ENCODE measurements around the gene OR51B5. TPM values are rescaled to one million over a fixed set of nuclear protein-coding genes. Genes with fewer than 3 reads are reported as not detected.
"Not testable (repeated sequence)": the region's sequence is repeated elsewhere in the genome, so short reads cannot be mapped to it uniquely, and the experiment has no call there.

Gene OR51B5, protein sequence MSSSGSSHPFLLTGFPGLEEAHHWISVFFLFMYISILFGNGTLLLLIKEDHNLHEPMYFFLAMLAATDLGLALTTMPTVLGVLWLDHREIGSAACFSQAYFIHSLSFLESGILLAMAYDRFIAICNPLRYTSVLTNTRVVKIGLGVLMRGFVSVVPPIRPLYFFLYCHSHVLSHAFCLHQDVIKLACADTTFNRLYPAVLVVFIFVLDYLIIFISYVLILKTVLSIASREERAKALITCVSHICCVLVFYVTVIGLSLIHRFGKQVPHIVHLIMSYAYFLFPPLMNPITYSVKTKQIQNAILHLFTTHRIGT
- 1.4 TPM for total RNA-seq

GRCh38 chr11:5343474-5344335 lies at the start of gene OR51B5:
TSS of gene OR51B5 (minus strand) at chr11:5343524. CDS start at chr11:5343524, 0 bp downstream.
- no peak for DNase-seq (ENCODE audit: low spot score)
- intact Hi-C loops (cut with DNase I), result no loop called here
- ATAC-seq, result no peak

- intact Hi-C loops (cut with DNase I), result no loop called here
- no peak for ATAC-seq
- no peak for DNase-seq (ENCODE audit: low spot score)
Observed at GRCh38 chr11:5390210-5390609, 46.9 kb upstream of the OR51B5 start.

DNA sequence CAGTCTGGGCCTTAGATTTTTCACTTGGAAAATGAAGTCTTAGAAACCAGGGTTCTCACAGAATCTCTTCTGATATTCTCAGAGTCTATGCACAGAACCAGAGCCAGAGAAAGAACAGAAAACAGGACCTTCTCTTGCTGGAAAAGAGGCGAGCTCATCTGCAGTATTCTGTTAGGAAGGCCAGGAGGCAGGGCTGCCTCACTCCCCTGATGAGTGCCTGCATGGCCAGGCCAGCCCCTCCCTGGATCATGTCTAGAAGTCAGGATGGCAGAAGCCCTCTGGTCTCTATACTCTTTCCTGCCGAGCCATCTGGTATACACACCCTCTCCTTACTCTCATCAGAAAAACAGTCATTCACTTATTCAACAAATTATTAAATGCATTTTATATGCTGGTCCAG lies 41.0 kb upstream of the OR51B5 start:
- intact Hi-C loops (cut with DNase I), result no loop called here
- no peak for ATAC-seq

DNA sequence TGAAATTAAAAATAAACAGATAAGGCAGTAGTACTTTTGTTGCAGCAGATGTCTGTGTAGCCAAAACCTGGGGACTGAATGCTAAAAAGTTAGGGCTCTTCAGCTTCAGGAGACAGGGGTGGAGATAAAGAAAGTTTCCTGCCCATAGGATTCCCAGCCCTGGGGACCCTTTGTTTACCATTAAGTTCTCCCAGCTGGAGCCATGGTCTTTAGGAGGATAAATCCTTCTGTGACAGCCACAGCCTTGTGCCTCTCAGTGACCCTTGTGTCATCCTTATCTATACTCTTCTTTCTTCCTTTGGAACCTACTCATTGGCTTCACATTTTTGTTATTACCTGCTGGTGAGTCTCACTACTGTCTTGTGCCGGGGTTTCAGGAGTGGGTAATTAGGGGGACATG lies 40.3 kb upstream of the OR51B5 start, which contains the start of gene OR51M1:
Gene OR51M1, plus strand, starts transcription at position 237 of the 400 bp plus-strand sequence. CDS start 5,587 bp downstream, outside the sequence.
- DNase-seq (ENCODE audit: low spot score), result no peak
- intact Hi-C loops (cut with DNase I), result no loop called here
- no peak for ATAC-seq

More for the DNA sequence above, 41.0 kb upstream of the OR51B5 start:
- no peak for DNase-seq (ENCODE audit: low spot score)

DNA sequence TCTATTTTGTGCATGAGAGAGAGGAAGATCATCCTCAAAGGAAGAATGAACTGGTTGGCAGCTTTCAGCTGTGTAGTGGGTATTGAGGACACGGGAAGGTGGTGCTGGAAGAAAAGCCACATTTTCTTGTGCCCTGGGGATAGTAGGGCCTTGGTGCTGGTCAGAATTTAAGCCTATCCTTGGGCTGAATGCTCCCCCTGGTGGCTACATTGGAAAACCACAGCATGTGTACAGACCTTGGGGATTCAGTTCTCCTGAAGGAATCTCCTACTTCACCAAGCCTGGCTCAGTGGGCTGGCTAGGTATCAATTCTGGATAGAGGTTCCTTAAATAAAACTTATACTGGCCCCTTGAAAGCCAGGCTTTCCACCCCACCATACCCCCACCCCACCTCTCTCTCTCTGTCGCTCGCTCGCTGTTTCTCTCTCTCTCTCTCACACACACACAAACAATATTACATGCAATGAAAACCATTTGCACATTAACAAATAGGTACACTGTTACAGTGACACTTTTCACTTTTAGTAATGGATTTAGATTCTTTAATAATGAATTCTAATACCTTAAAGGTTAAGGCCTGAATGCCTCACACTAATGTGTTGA lies 37.5 kb upstream of the OR51B5 start:
- DNase-seq (ENCODE audit: low spot score) (no peak), ATAC-seq (peak; percentile 44)
- intact Hi-C loops (cut with DNase I), result no loop called here

GRCh38 chr11:5369789-5370188 lies 26.5 kb upstream of the OR51B5 start:
- DNase-seq (ENCODE audit: low spot score) (no peak), ATAC-seq (no peak)
- intact Hi-C loops (cut with DNase I), result no loop called here

DNA sequence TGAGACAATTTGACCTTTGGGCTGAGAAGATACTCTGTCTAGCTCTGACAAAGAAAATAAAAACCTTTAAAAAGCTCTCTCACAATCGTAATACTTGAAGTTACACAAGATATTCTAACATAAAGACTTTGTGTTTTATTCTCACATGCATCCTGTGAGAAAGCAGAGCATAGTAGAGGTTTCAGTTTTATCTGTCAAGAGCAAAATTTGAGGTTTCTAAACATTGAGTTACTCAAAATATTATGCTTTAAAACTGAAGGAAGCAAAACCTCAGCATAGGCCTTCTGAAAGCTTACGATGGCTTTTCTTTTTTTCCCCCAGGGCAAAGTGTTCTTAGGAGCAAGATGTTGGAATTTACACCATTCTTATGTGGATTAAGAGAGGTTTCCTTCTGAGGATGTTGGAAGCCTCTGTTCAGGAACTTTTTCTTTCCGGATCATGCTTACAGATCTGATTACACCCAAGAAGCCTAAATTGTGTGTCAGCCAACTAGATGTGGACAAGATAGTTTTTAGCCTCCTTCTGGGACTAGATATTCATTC lies 25.2 kb upstream of the OR51B5 start:
- ATAC-seq (no peak), DNase-seq (ENCODE audit: low spot score) (no peak)
- intact Hi-C loops (cut with DNase I), result no loop called here

DNA sequence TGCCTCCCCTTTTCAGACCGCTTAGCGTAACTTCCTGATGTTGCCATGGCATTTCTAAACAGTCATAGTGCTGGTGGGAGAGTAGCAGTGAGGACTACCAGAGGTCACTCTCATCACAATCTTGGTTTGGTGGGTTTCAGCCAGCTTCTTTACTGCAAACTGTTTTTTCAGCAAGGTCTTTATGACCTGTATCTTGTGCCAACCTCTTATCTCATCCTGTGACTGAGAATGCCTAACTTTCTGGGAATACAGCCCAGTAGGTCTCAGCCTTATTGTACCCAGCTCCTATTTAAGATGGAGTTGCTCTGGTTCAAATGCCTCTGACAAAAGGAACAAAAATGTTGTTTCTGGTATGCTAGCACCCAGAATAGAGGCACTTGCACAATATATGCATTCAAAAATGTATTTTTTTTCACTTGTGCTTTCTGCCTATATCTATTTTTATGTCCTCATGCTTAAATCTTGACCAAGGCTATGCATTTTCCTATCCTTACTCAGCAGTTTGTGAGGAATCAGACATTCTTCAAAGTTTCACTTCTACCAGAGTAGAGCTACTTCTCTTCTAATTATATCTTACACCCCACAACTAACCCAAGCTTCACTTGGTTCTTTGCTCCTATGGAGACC lies 24.2 kb upstream of the OR51B5 start:
- DNase-seq (ENCODE audit: low spot score), result no peak
- no peak for ATAC-seq
- intact Hi-C loops (cut with DNase I), result no loop called here

- intact Hi-C loops (cut with DNase I), result no loop called here
- ATAC-seq (no peak), DNase-seq (ENCODE audit: low spot score) (no peak)
Observed at GRCh38 chr11:5366856-5367255, 23.5 kb upstream of the OR51B5 start.

- intact Hi-C loops (cut with DNase I); ATAC-seq; DNase-seq (ENCODE audit: low spot score): not testable (repeated sequence)
Observed at GRCh38 chr11:5366365-5366764, 23.0 kb upstream of the OR51B5 start.

DNA sequence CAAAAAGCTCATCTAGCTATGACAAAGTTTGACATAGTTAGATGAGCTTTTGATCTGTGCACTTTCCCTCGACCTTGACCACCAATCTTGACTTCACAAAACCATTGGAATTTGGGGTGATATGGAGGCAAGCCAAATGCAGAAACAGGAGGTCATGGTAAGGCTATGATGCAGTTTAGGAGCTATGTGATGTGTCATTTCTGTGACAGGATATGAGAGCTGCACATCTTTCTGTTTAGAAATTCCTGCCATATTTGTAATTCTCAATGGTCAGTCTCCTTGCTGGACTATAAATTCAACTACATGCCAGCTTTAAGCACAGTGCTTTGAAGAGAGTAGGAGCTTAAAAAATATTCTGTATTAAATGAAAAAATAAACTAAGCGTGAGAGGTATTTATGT lies 20.9 kb upstream of the OR51B5 start:
- no peak for ATAC-seq
- intact Hi-C loops (cut with DNase I), result no loop called here
- no peak for DNase-seq (ENCODE audit: low spot score)

DNA sequence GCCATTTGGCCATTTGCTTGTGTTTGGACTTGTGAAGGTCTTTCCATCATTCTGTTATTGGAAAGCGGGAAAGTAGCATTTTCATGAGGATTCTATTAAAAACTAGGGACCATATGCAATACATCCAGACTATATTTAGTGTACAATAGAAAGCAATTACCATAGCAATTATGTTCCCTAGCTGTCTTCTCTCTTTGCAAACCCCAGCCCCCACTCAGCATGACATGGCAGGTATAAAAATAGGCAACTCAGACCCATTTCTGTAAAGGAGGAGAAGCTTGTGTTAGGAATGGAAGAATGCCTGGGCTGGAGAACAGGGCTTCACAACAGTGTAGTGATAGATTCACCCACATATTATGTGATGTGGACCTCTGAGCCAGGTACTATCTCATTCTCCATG lies 20.4 kb upstream of the OR51B5 start:
- no peak for ATAC-seq
- intact Hi-C loops (cut with DNase I), result no loop called here
- DNase-seq (ENCODE audit: low spot score), result no peak

DNA sequence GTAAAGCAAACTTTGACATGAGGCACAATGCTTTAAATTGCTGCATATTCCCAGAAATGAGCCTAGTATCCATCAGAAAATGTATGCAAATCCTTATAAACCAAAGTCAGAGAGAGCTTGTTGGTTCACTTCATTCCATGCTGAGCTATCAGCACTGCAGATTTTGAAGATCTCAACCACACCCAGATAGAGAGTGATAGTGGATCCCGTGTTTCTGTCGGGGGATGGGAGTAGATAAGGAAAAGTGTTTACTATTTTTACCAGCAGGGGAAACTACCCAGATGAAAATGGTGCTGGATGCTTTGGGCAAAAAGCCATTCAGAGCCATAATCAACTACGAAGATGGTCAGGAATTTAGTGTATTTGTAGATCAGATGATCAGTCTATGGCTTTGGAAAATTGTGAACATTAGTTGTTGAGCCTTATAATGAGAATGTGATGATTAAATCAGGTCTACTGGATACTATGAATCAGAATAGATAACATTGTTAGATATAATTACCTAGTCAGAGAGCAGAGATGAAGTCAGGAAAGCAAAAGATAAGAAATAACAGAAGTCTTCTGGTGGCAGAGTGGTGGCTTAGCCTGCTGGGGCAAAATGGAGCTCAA lies 18.8 kb upstream of the OR51B5 start:
- ATAC-seq (no peak), DNase-seq (ENCODE audit: low spot score) (no peak)
- intact Hi-C loops (cut with DNase I), result no loop called here

GRCh38 chr11:5356031-5356430 lies 12.7 kb upstream of the OR51B5 start:
- ATAC-seq; DNase-seq (ENCODE audit: low spot score); intact Hi-C loops (cut with DNase I): not testable (repeated sequence)

DNA sequence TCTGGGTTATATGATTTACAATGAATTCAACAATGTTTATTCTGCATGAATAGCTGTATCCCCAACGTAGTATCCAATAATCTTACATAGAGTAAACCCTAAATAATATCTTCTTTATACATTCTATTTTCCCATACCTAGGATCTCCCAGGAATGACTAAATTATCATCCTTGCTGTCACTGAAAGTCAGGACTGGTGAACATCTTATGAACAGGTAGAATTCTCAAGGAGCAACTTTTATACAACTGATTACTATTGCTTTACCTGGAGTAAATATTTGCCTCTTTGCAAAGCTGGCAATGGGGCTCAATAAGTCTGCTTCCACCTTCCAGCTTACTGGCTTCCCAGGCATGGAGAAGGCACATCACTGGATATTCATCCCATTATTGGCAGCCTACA lies 7.9 kb upstream of the OR51B5 start, which contains the start of gene OR51B6:
Gene OR51B6, plus strand, starts transcription at position 301 of the 400 bp plus-strand sequence. Its CDS starts 0 bp downstream, at position 301.
- DNase-seq (ENCODE audit: low spot score) (no peak), ATAC-seq (no peak)
- intact Hi-C loops (cut with DNase I), result no loop called here

- intact Hi-C loops (cut with DNase I), result loop anchor here (5.0 kb wide), 1 partner anchor 1013 kb away; no protein-coding TSS in a partner anchor
- DNase-seq (ENCODE audit: low spot score) (no peak), ATAC-seq (no peak)
Observed at GRCh38 chr11:5349550-5349949, 6.2 kb upstream of the OR51B5 start.

GRCh38 chr11:5348551-5349194 lies 5.3 kb upstream of the OR51B5 start:
- ATAC-seq, result no peak
- DNase-seq (ENCODE audit: low spot score), result no peak
- intact Hi-C loops (cut with DNase I), result loop anchor here (5.0 kb wide), 1 partner anchor 1014 kb away; no protein-coding TSS in a partner anchor

- intact Hi-C loops (cut with DNase I), result loop anchor here (5.0 kb wide), 1 partner anchor 1016 kb away; no protein-coding TSS in a partner anchor
- ATAC-seq, result no peak
Observed at GRCh38 chr11:5345831-5346230, 2.5 kb upstream of the OR51B5 start.

More at GRCh38 chr11:5345831-5346230, 2.5 kb upstream of the OR51B5 start:
- DNase-seq (ENCODE audit: low spot score), result no peak
